T-helper 2 cell (primary cell): ENCODE measurements around the gene ADI1.

Source experiments
- DNase-seq, 5 experiments: peaks; one replicate each; pipeline versions ENCODE4 v3.0.0 to v3.0.0-alpha.2; 2012 to 2022
- total RNA-seq, 2 donors: gene quantifications; one replicate each; lab custom pipeline; 2026; lab: John Stamatoyannopoulos, UW

ADI1 gene, protein sequence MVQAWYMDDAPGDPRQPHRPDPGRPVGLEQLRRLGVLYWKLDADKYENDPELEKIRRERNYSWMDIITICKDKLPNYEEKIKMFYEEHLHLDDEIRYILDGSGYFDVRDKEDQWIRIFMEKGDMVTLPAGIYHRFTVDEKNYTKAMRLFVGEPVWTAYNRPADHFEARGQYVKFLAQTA
- total RNA-seq, result 23.7 to 36.0 reads per million in 2 donors

DNA sequence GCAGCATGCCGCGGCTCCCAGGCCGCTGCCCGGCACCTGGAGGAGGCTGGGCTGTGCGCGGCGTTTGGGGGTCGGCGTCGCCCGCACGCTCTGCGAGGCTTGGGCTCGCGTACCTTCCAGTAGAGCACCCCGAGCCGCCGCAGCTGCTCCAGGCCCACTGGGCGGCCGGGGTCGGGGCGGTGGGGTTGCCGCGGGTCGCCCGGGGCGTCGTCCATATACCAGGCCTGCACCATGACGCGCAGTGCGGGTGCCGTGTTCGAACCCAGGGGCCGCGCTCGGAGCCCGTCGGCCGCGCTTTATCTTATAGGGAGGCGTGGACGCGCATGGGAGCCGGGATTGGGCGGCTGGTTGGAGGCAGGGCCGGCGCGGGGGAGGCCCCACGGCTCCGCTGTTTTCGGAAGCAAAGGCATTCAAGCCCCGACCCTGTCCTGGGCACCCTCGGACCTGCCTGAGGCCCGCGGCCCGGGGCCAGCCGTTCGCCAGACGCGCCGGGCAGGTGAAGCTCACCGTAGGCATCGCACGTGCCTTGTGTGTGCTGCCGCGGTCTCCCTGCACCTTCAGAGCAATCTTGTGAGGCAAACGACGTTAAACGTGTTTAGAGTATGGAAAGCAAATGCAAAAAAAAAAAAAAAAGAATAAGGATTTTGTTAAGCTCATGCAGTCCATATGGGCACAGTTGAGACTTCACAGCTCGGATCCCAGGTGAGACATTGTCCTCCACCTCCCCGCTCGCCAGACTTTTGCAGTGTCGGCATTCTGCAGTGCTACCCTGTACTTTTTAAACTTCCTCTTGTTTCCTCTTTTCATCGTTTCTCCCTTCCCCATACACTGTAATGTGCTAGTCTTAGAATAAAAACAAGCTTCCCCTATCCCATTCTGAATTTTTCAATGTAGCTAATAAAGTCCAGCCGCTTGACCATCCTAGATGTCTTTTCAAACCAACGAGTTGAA, at the start of gene ADI1:
Gene ADI1, minus strand, starts transcription at position 277 of the 951 bp plus-strand sequence. Its CDS starts 44 bp downstream, at position 233.
- DNase-seq, result peak; percentile 52 to 90 (median 69)

DNA sequence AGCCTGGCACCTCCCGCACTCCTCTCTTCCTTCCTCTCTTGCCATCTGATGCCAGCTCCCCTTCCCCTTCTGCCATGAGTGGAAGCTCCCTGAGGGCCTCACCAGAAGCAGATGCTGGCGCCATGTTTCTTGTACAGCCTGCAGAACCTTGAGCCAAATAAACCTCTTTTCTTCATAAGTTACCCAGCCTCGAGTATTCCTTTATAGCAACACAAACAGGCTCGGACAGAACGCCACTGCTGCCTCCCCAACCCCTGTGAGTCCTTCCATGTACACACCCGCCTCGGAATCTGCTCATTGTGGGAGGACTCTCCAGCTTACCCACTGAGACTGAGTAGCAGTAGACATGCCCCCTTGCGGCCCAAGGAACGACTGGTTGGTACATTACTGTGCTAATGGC, 47.5 kb upstream of the ADI1 start:
- DNase-seq, result no peak

DNA sequence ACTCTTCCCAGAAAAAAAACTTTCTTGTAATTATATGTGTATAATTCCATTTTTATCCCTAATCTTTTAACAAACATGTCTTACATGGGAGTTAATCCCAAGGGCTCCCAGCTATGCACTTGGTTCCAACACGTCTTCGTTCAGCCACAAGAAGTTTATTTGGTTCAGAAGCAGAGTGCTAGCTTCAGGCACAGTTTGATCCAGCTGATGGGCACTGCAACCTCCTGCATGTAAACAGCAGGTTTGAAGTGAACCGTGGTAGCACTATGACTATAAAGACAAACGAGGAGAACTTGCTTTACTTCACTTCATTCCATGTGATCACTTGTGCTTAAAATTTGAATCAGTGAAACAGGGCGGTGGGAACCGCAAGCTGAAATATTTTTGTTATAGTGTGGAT, 45.8 kb upstream of the ADI1 start:
- DNase-seq, result no peak

DNA sequence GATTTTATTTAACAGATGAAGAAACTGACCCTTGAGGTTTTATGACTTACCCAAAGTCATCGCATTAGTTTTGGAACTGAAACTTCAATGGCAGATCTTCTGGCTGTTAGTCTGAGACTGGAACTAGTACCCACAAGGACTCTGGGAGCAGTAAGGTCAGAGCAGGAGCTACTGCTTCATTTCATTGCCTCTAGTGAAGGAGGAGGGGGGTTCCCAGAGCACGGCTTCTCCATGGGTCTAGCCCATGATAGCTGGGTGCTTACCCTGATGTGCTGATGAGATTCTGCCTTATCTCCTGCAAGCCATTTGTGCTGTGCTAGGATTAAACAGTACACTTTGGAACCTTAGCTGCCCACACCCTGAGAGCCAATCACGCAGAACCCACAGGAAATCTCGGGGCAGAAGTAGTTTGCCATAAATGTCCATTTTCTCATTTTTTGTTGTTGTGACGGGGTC, 44.2 kb upstream of the ADI1 start:
- no peak for DNase-seq

DNA sequence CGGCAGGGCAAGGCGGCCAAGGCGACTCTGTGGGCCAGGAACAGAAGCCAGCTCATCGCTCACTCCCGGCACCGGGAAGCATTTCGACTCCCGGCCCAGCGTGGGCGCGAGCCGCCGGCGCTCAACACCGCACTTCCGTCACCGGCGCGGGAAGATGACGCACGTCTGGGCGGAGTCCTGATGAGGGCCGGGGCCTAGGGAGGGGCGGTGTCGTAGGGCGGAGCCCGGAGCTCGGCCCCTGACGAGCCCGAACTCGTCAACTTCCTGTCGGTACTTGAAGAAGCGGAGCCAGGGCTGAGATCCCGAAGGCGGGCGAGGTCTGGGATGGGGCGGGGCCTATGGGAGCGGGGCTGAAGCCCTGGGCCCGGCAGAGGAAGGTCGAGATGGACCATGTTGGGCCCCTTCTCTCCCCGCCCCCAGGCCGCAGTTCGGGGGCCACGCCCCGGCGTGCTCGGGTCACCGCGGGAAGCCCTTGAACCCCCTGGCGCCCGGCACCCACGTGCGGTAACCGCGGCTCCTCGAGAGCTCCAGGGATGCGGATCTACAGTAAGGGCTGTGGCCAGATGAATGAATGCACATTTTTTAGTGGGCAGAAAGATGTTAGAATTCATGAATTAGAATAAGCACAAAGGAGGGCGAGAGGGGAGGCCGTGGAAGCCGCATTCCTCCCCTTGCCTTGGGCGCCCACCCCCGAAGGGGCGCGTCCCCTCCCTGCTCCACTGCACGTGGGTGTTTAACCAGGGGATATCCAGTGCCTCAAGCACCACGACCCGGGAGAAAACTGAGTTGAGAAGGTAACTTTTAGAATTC, 39.1 kb upstream of the ADI1 start, which contains the start of gene RNASEH1:
Gene RNASEH1, minus strand, starts transcription at position 129 of the 810 bp plus-strand sequence. Its CDS starts 73 bp downstream, at position 56.
- DNase-seq, result peak; percentile 95 to 99 (median 97)

DNA sequence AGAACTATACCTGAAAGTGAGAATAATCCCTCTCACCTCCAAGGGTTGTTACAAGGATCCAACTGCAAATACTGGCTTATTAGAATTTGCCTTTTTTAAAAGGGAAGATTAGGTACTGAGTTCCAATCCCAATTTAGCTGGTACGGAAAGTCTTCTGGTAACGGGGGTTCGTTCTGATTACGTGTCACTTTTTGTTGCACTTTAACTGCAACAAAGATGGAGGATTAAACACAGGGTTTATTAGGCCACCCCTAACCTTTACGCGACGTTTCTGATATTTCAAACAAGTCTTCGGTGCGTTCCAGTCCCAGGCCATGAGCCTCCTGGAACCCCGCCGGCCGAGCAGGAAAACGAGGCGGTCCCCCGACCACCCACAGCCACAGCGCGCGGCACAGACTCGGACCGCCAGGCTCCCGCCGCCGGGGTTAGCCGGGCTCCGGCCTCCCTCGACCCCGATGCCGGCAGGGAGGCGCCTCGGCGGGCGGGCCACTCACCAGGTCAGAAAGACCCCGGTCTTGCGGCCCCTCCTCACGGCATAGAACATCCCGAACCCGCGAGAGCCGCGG, 38.4 kb upstream of the ADI1 start:
- peak in 1 of 5 experiments; percentile 48 for DNase-seq

DNA sequence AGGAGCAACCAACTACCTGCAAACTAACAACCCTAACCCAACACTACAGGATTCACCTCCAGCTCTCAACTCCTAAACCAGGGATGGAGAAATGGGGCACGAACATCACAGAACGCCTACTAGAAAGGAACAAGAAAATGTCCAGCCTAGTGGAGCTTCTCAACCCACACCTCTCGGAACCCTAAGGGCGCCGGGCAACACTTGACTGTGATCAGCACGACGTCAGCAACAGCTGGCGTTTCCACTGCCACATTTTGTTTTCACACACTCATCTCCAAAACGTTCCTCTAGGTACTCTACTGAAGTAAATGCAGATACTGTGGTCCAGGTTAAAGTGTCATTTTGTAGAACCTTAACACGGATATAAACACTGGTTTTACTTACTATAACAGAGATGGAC, 34.6 kb upstream of the ADI1 start:
- DNase-seq, result no peak

DNA sequence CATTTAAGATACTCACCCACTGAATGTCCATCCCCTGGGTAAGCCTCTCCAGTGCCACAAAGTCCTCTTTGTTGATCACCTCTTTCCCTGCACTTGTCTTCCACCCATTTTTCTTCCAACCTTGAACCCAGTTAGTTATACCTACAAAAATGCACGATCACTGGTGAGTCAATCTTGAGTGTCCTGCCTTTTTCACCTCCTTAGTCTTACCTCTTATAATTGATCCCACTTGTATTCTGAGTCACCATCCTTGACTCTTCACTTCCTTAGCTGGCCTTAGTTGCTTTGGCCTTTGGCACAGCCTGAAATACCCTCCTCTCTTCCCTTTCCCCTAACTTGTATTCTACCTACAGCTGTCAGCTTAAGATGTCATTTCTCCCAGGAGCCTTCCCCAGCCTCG, 28.6 kb upstream of the ADI1 start:
- DNase-seq, result no peak

DNA sequence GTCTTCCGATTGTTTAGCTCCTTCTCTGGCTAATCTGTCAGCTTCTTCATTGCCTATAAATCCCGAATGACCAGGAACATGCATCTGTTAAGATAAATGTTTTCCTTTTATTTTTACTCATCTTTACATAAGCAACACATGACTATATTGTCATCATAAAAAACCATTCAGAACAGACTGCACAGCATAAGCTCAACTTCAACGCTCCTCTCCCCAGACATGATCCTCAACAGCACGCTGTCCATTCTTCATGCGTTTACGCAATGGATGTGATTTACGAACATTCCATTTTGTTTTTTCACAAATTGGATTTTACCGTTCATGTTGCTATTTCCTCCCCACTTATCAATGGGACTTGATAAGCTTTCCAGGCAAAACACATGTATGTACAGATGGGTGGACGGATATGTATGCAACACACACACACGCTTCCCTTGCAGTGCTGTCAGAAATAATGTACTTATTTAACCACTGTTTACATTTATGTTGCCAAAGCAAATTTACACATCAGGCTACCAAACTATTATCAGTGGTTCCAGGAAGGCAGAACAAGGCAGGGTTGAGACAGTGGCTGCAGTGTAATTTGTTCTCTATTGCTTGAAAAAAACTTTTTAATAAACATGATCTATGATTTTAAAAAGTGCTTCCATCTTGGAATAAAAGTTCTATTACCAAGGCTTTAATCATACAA, 26.6 kb upstream of the ADI1 start:
- DNase-seq, result no peak

DNA sequence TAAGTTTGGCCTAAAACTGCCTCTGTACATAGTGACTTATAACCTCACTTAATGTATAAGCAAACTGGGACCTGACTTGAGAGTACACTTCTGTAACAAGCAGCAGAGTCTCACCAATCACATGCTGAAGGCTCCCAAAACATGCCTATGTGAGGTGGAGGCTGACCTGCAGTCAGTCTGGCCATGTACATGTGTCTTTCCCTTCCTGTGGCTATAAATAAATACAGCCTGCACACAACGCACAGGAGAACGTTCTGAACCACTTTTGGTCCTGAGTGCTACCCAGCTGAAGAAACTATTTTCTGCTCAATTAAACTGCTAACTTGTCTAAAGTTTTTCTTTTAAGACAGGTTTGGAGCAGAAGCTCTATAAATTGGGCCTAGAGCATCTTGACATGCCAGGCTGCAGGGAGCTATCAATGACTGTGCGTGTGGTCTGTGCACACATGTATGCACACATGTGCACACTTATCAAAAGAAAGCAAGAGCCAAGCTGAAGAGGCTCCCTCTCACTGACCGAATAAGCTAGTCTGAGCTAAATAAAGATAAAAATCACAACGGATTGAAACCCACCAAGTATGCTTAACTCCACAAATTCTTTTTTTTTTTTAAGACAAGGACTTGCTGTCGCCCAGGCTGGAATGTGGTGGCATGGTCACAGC, 23.8 kb upstream of the ADI1 start:
- DNase-seq, result no peak

DNA sequence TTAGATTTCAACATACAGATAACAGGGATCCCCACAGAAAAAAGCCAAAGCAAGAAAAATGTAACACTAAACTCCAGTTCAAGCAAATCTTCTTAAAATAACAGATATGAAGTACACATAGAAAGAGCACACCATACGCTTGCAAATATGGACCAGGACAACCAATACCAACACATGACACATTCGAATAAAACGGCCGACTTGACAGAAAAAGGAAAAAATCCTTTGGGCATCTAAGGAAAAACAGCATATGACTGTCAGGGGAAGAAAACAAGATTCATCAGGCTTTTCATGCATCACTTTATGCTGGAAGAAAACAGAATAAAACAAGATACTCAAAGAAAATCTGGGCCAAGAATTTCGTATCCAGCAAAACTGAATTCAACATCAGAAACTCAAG, 22.8 kb upstream of the ADI1 start:
- DNase-seq, result no peak

DNA sequence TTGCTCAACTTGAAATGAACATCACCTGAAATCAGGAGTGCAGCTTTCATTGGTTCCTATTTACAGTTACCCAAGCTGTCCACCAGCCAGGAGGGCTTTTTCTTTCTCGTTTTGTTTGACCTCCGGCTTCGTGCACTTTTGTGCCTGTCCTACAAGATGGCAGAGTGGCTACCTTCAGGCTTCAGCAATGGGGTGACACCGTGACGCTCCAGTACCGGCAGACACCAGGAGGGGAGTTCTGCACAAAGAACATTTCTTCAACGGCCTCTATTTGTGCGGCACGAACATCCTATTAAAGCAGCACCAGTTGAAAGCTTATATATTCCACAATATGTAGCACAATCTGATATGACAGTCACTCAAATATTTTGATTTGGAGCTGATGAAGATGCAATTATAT, 20.5 kb upstream of the ADI1 start:
- DNase-seq, result no peak

DNA sequence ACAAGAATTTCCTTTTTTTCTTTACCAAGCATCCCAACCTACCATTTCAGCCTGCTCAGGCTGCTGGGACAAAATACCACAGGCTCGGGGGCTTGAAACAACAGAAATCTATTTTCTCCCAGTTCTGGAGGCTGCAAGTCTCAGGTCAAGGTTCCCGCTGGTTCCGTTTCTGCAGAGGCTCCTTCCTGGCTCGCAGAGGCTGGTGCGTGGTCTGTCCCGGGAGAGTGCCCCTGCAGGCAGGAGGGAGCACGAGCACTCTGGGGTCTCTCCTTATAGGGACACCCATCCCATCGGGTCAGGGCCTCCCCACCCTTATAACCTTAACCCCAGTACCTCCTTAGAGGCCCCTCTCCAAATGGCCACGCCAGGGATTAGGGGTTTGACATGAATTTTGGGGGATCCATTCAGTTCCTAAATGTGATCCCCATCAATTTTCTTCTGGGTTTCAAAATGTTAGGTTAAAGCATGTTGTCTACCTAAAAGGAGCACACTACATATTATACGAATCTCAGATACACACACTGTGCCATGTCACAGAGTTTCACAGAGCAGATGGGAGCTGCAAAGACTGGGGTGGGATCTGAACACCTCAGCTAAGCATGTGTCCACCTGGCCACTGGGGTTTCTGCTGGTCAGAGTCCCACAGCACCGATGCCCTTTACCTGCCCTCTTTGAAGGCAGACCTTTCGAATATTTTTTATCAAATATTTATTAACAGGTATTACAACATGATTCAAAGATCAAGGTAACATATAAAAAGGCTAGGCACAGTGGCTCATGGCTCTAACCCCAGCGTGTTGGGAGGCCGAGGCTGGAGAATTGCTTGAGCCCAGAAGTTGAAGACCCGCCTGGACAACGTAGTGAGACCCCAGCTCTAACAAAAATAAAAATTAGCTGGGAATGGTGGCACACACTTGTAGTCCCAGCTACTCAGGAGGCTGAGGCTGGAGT, 17.6 kb upstream of the ADI1 start:
- no peak for DNase-seq

DNA sequence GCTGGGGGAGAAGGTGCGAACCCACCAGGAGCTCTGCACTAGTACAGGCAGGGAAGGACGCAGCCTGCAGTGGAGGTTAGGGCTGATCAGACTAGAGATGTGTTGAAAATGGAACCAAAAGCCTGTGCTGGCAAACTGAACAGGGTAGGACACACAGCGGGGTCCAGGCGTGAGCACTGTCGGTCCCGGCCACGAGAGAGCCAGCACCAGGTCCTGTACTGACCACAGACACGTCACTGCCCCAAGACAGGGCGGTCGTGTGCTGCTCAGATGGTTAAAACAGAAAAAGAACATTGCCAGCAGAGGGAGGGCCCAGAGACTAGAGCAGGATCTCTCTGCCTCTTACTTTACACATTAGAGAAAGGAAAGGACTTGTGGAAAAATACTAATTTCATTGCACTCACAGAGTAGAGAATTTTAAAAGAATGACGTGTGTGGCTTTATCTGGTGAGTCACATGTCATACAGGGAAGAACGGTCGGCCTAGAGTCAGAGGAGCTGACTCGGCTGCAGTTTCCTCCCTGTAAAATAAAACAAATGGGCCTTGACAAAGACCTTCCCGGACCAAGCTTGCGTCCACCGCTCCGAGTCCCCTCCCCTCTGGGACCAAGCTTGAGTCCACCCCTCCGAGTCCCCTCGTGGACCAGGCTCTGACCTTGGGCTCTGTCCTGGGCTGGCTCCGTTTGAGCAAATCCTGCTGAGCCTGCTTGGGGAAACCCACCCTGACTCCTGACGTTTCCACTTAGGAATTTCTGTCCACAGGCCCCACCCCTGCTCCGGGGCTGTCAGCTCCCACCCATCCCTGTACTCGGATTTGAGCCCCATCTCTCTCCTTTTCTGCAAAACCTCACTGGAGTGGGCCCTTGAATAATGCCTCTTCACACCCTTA, 16.7 kb upstream of the ADI1 start:
- no peak for DNase-seq

DNA sequence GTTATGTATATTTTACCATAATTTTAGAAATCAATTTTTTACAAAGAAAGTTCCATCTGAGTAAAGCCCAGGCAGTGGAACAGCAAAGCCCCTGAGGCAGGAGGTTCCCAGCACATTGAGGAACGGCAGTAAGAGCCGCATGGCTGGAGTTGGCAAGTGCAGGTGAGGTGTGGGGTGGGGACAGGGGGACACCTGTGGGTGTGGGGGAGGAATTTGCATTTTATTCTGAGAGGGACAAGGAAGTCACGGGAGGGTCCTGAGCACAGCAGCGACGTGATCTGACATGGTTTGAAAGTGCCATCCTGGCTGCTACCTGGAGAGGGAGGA, 16.1 kb upstream of the ADI1 start:
- no peak for DNase-seq

DNA sequence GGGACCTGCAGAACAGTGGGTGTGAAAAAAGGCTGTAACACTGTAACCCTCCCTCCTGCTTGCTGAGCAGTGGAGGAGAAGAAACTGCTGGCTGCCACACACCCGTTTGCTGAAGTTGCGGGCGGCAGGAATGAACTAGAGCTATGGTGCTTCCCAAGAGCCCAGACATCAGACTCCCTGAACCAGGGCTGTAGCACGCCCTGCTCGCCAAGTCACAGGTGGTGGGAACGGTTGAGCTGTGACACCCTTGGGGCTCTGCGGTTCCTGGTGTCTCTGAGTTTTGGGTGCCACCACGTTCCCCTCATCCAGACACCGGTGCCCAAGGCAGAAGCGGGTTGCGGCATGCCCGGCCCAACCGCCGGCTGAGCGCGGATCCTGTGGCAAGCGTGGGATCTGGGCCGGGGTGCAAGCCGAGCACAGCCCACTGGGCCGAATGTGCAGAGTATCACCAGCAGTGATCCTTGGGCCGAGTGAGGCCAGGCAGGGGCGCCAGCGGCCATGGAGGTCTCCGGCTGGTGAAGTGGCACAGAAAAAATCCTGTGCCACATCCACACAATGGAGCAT, 15.0 kb upstream of the ADI1 start:
- DNase-seq, result no peak

DNA sequence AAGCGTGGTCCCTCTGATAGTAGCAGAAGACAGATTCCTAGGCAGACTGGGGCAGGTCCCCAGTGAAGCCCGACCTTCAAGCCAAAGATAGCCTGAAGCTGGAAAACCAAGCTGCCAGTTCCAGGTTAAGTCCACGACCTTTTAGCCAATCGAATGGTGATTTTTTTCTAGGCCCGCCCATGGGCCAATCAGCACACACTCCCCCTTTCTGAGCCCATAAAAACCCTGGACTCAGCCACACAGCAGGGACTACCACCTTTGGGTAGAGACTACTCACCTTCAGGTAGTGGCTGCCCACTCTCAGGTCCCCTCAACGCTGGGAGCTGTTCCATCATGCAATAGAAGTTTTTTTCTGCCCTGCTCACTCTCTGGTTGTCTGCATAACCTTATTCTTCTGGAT, 14.5 kb upstream of the ADI1 start:
- no peak for DNase-seq

DNA sequence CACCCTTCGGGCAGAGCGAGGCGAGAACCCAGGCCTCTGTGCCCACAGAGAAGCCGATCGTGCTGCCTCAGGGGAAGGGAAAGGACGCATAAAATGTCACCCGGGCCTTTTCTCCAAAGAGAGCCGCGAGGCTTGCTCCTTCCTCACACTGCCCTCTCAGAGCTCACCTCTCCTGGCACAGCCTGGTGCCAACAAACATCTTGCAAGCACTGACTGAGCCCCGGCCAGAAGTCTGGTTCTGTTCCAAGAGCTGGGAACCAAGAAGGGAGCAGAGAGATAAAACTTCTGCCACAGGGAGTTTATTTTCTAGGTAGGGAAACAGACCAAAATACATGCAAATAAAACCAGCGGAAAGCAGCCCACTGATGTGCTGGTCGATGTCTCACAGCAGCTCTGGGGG, 13.6 kb upstream of the ADI1 start:
- no peak for DNase-seq
